ENCODE results near the gene ZNF580. TPM values are rescaled to one million over a fixed set of nuclear protein-coding genes. Genes with fewer than 3 reads are reported as not detected.
A peak's percentile ranks its signal among the peaks of the same experiment; 100 is the strongest.

ZNF580 gene
- total and polyA plus RNA-seq, 3 experiments from 2014 or later = 15.2 to 41.3 (median 39.6) TPM

DNA sequence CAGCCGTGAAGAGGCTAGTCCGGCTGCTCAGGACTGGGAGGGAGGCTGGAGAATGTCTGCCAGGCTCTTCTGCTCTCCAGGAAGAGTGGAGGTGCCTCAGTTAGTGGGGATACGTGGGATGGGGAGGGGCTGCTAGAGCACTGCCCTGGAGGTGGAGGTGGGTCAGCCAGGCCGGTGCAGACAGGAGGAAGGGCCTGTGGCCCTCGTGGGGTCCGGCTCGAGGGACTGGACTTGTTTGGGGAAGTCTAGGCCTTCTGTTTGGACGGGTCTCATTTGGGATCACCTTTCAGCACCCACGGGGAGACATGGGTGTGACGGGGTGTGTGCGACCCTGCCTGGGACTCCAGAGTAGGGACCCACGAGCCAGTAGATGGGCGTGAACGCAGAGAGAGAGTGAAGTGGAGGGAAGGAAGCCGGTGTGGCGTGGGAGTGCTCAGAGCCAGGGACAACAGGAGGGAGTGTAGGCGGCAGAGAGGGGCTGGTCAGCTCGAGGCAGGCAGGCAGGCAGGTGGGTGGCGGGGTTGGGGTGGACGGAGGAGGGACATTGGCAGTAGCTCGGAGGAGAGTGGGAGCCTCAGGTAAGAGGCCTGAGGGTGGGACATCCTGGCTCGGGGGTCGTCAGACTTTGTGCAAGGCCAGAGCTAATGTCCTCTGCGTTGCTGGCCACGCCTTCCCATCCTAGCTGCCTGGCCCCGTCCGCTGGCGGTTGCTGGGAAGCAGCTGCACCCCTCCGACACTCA, 45.7 kb downstream of the ZNF580 start:
- CTCF ChIA-PET = no interaction called here
- peaks cover 7 to 34% (median 7%) of the 10 kb centered on the region in 3 donors for H3K4me1 Mint-ChIP-seq
- no peak overlapping the region for H3K27ac ChIP-seq (ENCODE audit: low read depth, low read length)
- H3K4me3 ChIP-seq (ENCODE audit: low read length) = no peak overlapping the region
- no peaks in the 10 kb centered on the region for H3K9me3 Mint-ChIP-seq
- POLR2A ChIA-PET = no interaction called here
- DNase-seq = no peak
- H3K4me1 ChIP-seq (ENCODE audit: insufficient read depth, low read length) = no peaks in the 10 kb centered on the region
- H3K27me3 ChIP-seq (ENCODE audit: insufficient read depth, low read length, poor library complexity, severe bottlenecking) = no peaks in the 10 kb centered on the region
- no peaks in the 10 kb centered on the region for H3K27me3 Mint-ChIP-seq
- peaks cover 0 to 79% (median 3%) of the 10 kb centered on the region in 3 donors for H3K36me3 Mint-ChIP-seq
- H3K36me3 ChIP-seq (ENCODE audit: insufficient read depth, low read length) = peaks cover 46% of the 10 kb centered on the region
- no peak overlapping the region for H3K4me3 Mint-ChIP-seq
- H3K9me3 ChIP-seq (ENCODE audit: low read length) = no peaks in the 10 kb centered on the region
- H3K27ac Mint-ChIP-seq = peak overlapping the region in 3 of 8 donors; percentile 29 to 81 (median 64)

DNA sequence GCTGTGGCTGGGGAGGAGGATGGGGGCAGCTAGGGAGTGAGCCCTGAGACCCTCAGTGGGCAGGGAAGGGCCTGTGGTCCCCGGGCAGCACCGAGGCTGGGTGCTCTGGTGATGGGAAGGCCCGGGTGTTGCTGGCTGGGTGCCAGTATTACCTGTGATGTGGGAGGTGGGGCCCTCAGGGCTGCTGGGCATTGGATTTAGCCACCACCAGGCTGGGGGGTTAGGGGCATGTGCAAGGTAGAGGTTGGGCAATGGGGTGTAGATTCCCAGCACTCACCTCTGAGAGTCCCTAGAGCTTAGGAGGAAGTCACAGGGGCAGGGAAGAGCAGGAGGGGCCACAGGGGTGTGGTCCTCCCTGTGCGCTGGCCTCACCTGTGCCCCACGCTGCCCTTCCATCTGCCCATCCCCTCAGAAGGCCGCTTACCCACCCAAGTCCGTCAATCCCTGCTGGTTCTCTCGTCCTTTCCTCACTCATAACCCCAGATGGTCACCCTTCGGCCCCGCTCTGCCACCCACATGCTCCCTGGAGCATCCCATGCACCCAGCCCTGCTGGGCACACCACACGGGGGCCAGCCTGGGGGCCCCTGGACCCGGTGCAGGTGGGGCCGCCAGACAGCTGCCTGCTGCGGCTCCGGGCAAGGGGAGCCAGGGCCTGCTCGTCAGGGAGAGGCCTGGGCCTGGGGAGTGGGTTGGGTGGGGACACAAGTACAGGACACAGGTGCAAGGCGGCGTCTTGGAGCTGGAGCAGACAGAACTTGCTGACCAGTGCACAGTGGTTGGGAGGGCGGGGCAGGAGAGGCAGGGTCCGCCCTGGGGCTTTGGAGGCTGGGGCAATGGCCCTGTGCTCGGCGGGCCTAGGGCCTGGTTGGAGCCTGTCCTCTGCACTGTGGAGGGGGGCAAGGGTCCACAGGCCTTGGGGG, 46.7 kb downstream of the ZNF580 start:
- no peak overlapping the region for H3K4me3 Mint-ChIP-seq
- peaks cover 39% of the 10 kb centered on the region for H3K36me3 ChIP-seq (ENCODE audit: insufficient read depth, low read length)
- peak overlapping the region in 2 of 8 donors; percentile 46 to 73 for H3K27ac Mint-ChIP-seq
- no peak overlapping the region for H3K4me3 ChIP-seq (ENCODE audit: low read length)
- H3K27ac ChIP-seq (ENCODE audit: low read depth, low read length) = no peak overlapping the region
- no peaks in the 10 kb centered on the region for H3K27me3 ChIP-seq (ENCODE audit: insufficient read depth, low read length, poor library complexity, severe bottlenecking)
- peaks cover 5 to 31% (median 7%) of the 10 kb centered on the region in 3 donors for H3K4me1 Mint-ChIP-seq
- H3K9me3 ChIP-seq (ENCODE audit: low read length) = no peaks in the 10 kb centered on the region
- peaks cover 0 to 76% (median 3%) of the 10 kb centered on the region in 3 donors for H3K36me3 Mint-ChIP-seq
- no peaks in the 10 kb centered on the region for H3K27me3 Mint-ChIP-seq
- no peaks in the 10 kb centered on the region for H3K9me3 Mint-ChIP-seq
- H3K4me1 ChIP-seq (ENCODE audit: insufficient read depth, low read length) = no peaks in the 10 kb centered on the region
- ChIA-PET CTCF (no interaction called here), POLR2A (no interaction called here)
- DNase-seq = peak in 1 of 5 donors; percentile 42

DNA sequence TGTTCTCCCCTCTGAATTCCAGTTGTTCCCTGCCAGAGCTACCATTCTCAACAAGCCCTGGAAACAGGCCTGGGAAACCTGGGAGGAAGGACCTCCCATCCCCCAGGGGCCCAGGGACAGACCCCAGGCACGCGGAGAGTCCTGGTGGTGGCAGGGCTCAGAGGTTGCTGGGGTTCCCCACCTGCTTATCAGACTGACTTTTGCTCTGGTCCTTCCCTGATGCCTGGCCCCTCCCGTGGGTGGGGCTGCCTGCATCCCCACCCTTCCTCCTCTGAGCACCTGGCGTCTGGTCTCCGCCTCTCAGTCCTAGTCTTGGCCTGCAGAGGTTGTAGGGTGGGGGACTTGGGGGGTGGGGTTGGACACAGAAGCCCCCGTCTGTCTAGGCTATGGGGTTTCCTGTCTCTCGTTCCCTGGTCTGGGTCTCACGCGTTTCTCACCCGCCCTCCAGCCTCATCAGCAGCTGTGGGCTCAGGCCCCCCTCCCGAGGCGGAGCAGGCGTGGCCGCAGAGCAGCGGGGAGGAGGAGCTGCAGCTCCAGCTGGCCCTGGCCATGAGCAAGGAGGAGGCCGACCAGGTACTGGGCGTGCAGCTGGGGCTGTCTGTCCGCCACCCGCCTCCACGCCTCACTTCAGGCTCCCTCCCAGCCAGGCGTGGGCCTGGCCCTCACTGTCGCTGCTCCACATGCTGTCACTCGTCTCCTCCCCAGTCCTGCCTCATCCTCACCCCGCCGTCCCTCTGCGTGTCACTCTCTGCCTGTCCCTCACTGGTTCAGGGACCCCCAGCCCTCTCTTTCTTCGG, 47.8 kb downstream of the ZNF580 start:
- no peak overlapping the region for H3K4me3 Mint-ChIP-seq
- peaks cover 41% of the 10 kb centered on the region for H3K36me3 ChIP-seq (ENCODE audit: insufficient read depth, low read length)

DNA sequence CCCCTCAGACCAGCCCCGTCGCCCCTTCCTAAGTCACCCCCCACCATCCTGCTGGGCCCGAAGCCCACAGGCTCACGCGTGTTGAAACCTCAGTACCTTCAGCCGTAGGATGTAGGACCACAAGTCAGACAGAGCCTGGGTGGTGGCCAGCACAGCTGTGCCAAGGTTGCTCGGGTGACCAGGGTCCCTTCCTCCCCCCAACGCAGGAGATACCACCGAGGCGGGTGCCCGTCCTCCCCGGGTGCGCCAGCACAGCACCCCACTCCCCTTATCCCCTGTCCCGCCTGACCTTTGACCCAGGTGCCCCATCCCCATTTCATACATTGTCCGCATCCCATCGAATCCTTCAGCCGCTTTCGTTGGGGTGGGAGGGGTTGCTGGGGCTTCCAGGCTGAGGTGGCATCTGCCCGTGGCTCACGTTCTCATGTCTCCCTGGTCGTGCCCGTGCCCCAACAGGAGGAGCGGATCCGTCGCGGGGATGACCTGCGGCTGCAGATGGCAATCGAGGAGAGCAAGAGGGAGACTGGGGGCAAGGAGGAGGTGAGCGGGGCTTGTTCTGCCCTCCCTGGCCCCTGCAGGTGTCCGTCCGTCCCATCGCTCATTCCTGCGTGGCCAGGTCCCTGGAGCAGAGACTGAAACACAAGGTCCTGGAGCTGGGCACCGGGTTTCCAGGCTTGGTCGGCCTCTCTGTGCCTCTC, 48.8 kb downstream of the ZNF580 start:
- POLR2A ChIA-PET = no interaction called here
- CTCF ChIA-PET = no interaction called here
- Histone ChIP-seq H3K9me3 (ENCODE audit: low read length) (no peaks in the 10 kb centered on the region), H3K4me1 (ENCODE audit: insufficient read depth, low read length) (no peaks in the 10 kb centered on the region), H3K27me3 (ENCODE audit: insufficient read depth, low read length, poor library complexity, severe bottlenecking) (no peaks in the 10 kb centered on the region), H3K36me3 (ENCODE audit: insufficient read depth, low read length) (peaks cover 39% of the 10 kb centered on the region), H3K27ac (ENCODE audit: low read depth, low read length) (no peak overlapping the region), H3K4me3 (ENCODE audit: low read length) (no peak overlapping the region)
- DNase-seq = peak in 1 of 5 donors; percentile 45
- no peaks in the 10 kb centered on the region for H3K27me3 Mint-ChIP-seq
- no peak overlapping the region for H3K4me3 Mint-ChIP-seq
- H3K9me3 Mint-ChIP-seq = no peaks in the 10 kb centered on the region
- H3K4me1 Mint-ChIP-seq = peaks cover 3 to 23% (median 5%) of the 10 kb centered on the region in 3 donors
- peaks cover 0 to 79% (median 7%) of the 10 kb centered on the region in 3 donors for H3K36me3 Mint-ChIP-seq
- H3K27ac Mint-ChIP-seq = no peak overlapping the region

More for the DNA sequence above, 47.8 kb downstream of the ZNF580 start:
- Mint-ChIP-seq H3K27me3 (no peaks in the 10 kb centered on the region), H3K27ac (peak overlapping the region in 3 of 8 donors; percentile 43 to 89 (median 60)), H3K36me3 (peaks cover 0 to 80% (median 6%) of the 10 kb centered on the region in 3 donors), H3K4me1 (peaks cover 5 to 29% (median 5%) of the 10 kb centered on the region in 3 donors), H3K9me3 (no peaks in the 10 kb centered on the region)
- no peak overlapping the region for H3K4me3 ChIP-seq (ENCODE audit: low read length)
- no peaks in the 10 kb centered on the region for H3K27me3 ChIP-seq (ENCODE audit: insufficient read depth, low read length, poor library complexity, severe bottlenecking)
- DNase-seq = peak in 1 of 5 donors; percentile 46
- ChIA-PET CTCF (no interaction called here), POLR2A (no interaction called here)
- H3K9me3 ChIP-seq (ENCODE audit: low read length) = no peaks in the 10 kb centered on the region
- H3K27ac ChIP-seq (ENCODE audit: low read depth, low read length) = no peak overlapping the region
- no peaks in the 10 kb centered on the region for H3K4me1 ChIP-seq (ENCODE audit: insufficient read depth, low read length)

DNA sequence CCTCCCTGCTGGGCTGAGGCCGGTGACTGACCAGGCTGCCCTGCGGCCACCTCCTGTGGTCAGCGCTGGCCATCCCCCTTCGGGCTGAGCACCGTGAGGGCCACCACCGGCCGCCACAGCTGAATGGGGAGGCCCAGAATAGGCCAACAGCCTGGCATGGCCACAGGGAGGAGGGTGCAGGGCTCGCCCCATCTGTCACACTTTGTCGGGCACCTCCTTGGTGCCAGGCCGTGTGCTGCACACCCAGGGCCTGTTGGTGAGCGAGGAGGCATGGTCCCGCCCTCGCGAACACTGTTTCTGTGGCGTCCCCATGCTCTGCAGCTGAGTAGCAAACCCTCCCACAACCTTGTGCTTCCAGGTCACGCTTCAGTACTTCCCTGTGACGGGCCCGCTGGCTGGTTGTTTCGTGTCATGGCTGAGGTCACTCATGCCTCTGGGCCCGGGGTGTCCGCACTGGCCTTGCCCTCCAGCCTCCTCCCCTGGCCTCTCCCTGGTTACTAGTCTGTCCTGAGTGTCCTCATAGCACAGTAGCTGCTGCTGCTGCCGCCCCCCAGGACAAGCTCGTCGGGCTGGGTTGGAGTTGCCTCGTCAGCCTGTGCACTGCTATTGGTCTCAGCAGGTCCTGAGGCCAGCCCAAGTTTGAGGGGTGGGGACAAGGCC, 49.4 kb downstream of the ZNF580 start:
- POLR2A ChIA-PET = no interaction called here

DNA sequence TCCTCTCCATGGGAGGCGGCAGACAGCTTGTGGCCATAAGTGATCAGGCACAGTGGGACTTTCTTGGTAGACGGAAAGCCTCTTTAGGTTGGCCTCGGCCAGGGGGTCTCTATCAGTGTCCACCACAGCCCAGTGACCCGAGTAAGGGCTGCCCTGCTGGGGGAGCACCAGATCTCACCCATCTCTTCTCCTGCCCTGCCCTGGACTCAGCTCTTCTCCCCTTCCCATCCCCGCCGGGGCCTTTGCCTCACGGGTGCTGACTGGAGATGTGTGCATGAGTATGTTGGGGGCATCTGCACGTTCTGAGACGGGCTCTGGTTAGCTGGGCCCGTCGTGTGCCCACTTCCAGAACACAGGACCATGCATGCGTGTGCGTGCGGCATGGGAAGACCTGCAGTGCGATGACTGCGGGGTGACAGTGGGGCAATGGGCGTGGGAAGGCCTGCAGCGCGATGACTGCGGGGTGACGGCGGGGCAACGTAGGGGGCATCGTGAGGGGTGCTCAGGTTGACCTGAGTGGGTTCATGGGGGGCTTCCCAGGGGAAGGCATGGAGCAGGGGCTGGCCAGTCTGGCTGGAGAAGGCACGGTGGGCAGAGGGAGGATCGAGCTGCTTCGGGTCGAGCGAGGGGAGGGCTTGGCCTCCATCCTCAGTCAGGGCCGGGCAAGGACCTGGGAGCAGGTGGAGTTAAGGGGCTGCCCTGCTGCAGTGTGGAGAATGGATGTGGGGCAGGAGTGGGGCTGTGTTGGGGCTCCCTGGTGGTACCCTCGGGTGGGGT, 50.2 kb downstream of the ZNF580 start:
- POLR2A ChIA-PET = no interaction called here
- peaks cover 0 to 77% (median 7%) of the 10 kb centered on the region in 3 donors for H3K36me3 Mint-ChIP-seq

More for the DNA sequence above, 49.4 kb downstream of the ZNF580 start:
- H3K4me3 ChIP-seq (ENCODE audit: low read length) = no peak overlapping the region
- no peaks in the 10 kb centered on the region for H3K27me3 Mint-ChIP-seq
- H3K27me3 ChIP-seq (ENCODE audit: insufficient read depth, low read length, poor library complexity, severe bottlenecking) = no peaks in the 10 kb centered on the region
- no peak overlapping the region for H3K27ac Mint-ChIP-seq
- H3K4me1 ChIP-seq (ENCODE audit: insufficient read depth, low read length) = no peaks in the 10 kb centered on the region
- H3K9me3 ChIP-seq (ENCODE audit: low read length) = no peaks in the 10 kb centered on the region
- peaks cover 3 to 18% (median 5%) of the 10 kb centered on the region in 3 donors for H3K4me1 Mint-ChIP-seq
- CTCF ChIA-PET = no interaction called here
- peak in 1 of 5 donors; percentile 40 for DNase-seq
- no peak overlapping the region for H3K27ac ChIP-seq (ENCODE audit: low read depth, low read length)
- H3K36me3 ChIP-seq (ENCODE audit: insufficient read depth, low read length) = peaks cover 32% of the 10 kb centered on the region
- H3K36me3 Mint-ChIP-seq = peaks cover 0 to 78% (median 7%) of the 10 kb centered on the region in 3 donors
- no peaks in the 10 kb centered on the region for H3K9me3 Mint-ChIP-seq
- H3K4me3 Mint-ChIP-seq = no peak overlapping the region

More for the DNA sequence above, 50.2 kb downstream of the ZNF580 start:
- CTCF ChIA-PET = no interaction called here
- no peaks in the 10 kb centered on the region for H3K27me3 ChIP-seq (ENCODE audit: insufficient read depth, low read length, poor library complexity, severe bottlenecking)
- H3K9me3 ChIP-seq (ENCODE audit: low read length) = no peaks in the 10 kb centered on the region
- Mint-ChIP-seq H3K9me3 (no peaks in the 10 kb centered on the region), H3K27ac (no peak overlapping the region), H3K4me3 (no peak overlapping the region), H3K27me3 (no peaks in the 10 kb centered on the region), H3K4me1 (peaks cover 3 to 13% (median 3%) of the 10 kb centered on the region in 3 donors)
- DNase-seq = peak in 1 of 5 donors; percentile 30
- peaks cover 31% of the 10 kb centered on the region for H3K36me3 ChIP-seq (ENCODE audit: insufficient read depth, low read length)
- H3K27ac ChIP-seq (ENCODE audit: low read depth, low read length) = no peak overlapping the region
- H3K4me3 ChIP-seq (ENCODE audit: low read length) = no peak overlapping the region
- H3K4me1 ChIP-seq (ENCODE audit: insufficient read depth, low read length) = no peaks in the 10 kb centered on the region

Measured in CD8-positive, alpha-beta memory T cell (primary cell).